ENCODE results near the gene CDK5R1. TPM values are rescaled to one million over a fixed set of nuclear protein-coding genes. Genes with fewer than 3 reads are reported as not detected.
A peak's percentile ranks its signal among the peaks of the same experiment; 100 is the strongest.

The CDK5R1 gene
- total and polyA plus RNA-seq, 2 donors (not counting 1 experiment from before 2014, with no cell fraction given): 2.4 to 6.2 TPM

DNA sequence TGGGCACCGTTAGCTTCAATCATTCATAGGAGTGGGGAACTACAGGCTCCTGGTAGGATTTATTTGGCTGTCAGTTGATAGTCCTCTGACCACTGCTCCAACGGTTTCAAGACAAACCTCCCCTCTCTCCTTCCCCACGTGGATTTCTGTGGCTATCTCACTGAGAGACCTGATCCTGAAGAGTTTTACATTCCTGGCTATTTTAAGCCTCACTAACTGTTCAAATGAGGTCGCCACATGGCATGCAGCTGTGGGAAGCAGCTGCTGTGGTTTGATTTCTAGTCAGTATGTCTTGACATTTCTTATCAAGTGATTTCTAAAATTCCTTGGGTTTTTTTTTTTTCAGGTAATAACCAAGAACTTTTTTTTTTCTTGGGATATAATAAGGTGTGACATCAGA lies 38.3 kb downstream of the CDK5R1 start:
- Histone ChIP-seq H3K4me3 (ENCODE audit: control extremely low read depth in 1 of 5, extremely low read depth in 1 of 5, insufficient read depth in 1 of 5, low read depth in 2 of 5, low read length in 4 of 5) (no peak overlapping the region), H3K36me3 (replicated peaks in 1 of 2; ENCODE audit: control extremely low read depth in 1 of 2, control insufficient read depth in 1 of 2, extremely low read depth in 1 of 2, insufficient read depth in 2 of 2, low read length in 1 of 2) (no peaks in the 10 kb centered on the region), H3K4me1 (ENCODE audit: control insufficient read depth in 2 of 2, insufficient read depth in 2 of 2, low read length in 2 of 2) (peaks cover 59 to 76% of the 10 kb centered on the region in 2 donors), H3K27ac (ENCODE audit: low read length in 2 of 2) (no peak overlapping the region), H3K79me2 (ENCODE audit: control insufficient read depth, insufficient read depth, low read length) (no peaks in the 10 kb centered on the region), H2AFZ (ENCODE audit: insufficient read depth, low read depth, low read length, poor library complexity, severe bottlenecking) (no peak overlapping the region), H3K27me3 (replicated peaks in 1 of 4; ENCODE audit: control extremely low read depth in 1 of 4, control insufficient read depth in 3 of 4, insufficient read depth in 4 of 4, low read length in 3 of 4) (no peaks in the 10 kb centered on the region), H3K4me2 (replicated peaks; ENCODE audit: low read depth, low read length, poor library complexity, severe bottlenecking) (no peak overlapping the region), H4K20me1 (ENCODE audit: control insufficient read depth, insufficient read depth, low read length, poor library complexity, severe bottlenecking) (no peaks in the 10 kb centered on the region), H3K9ac (ENCODE audit: low read length) (no peak overlapping the region), H3K9me3 (ENCODE audit: control extremely low read depth in 1 of 3, control insufficient read depth in 2 of 3, insufficient read depth in 1 of 3, low read length in 2 of 3) (peaks cover 0 to 4% (median 0%) of the 10 kb centered on the region in 3 donors)
- POLR2A ChIA-PET: interaction anchor here (0.7 kb wide), 1 partner anchor 63 kb away, joined by 6 read pairs; no protein-coding TSS in a partner anchor
- H3K27me3 Mint-ChIP-seq: no peaks in the 10 kb centered on the region
- no peak for DNase-seq
- intact Hi-C loops (cut with micrococcal nuclease): no loop called here
- peaks cover 65% of the 10 kb centered on the region for H3K4me1 Mint-ChIP-seq
- CTCF ChIA-PET: interaction anchor here (0.9 to 4.5 kb wide), 7 partner anchors 9 to 83 kb away, joined by 3 to 74 read pairs (median 10); partner anchors contain the start of gene CDK5R1
- peak overlapping the region; percentile 54 for H3K27ac Mint-ChIP-seq
- TF ChIP-seq EZH2 (IDR thresholded peaks at IDR 0.05; ENCODE audit: borderline replicate concordance, insufficient read depth, low read depth, low read length, poor library complexity, severe bottlenecking): no peak
- TF ChIP-seq, protein P1, sequence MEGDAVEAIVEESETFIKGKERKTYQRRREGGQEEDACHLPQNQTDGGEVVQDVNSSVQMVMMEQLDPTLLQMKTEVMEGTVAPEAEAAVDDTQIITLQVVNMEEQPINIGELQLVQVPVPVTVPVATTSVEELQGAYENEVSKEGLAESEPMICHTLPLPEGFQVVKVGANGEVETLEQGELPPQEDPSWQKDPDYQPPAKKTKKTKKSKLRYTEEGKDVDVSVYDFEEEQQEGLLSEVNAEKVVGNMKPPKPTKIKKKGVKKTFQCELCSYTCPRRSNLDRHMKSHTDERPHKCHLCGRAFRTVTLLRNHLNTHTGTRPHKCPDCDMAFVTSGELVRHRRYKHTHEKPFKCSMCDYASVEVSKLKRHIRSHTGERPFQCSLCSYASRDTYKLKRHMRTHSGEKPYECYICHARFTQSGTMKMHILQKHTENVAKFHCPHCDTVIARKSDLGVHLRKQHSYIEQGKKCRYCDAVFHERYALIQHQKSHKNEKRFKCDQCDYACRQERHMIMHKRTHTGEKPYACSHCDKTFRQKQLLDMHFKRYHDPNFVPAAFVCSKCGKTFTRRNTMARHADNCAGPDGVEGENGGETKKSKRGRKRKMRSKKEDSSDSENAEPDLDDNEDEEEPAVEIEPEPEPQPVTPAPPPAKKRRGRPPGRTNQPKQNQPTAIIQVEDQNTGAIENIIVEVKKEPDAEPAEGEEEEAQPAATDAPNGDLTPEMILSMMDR (IDR thresholded peaks at IDR 0.05): no peak
- peak overlapping the region; percentile 31 for H3K4me3 Mint-ChIP-seq
- H3K9me3 Mint-ChIP-seq (ENCODE audit: insufficient read depth): no peaks in the 10 kb centered on the region
- WGBS (ENCODE audit: insufficient coverage): 17% methylated on average over 1 of the region's 4 CpGs
- ATAC-seq (ENCODE audit: low read depth): no peak

DNA sequence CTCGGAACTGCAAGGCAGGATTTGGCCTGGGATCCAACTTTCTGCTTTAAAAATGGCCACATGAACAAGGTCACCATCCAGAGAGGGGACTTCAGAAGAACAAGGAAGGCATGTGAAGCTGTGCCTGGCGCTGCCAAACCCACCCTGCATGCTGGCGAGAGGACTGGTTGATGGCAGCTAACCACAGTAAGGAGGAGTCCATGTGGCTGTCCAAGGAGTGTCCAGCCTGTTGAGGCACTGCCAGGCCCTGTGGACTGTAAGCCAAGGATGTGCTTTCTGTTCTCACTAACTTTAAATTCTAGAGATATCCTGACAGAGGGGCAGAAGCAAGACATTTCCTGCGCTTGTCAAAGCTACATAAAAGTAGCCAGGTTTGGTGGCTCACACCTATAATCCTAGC lies 40.4 kb downstream of the CDK5R1 start:
- intact Hi-C loops (cut with micrococcal nuclease): no loop called here
- H3K27ac ChIP-seq (ENCODE audit: low read length in 2 of 2): no peak overlapping the region
- H3K4me2 ChIP-seq (replicated peaks; ENCODE audit: low read depth, low read length, poor library complexity, severe bottlenecking): no peak overlapping the region
- Mint-ChIP-seq H3K4me1 (peaks cover 52% of the 10 kb centered on the region), H3K9me3 (ENCODE audit: insufficient read depth) (no peaks in the 10 kb centered on the region), H3K27me3 (no peaks in the 10 kb centered on the region), H3K4me3 (no peak overlapping the region), H3K27ac (no peak overlapping the region)
- no peak overlapping the region for H3K4me3 ChIP-seq (ENCODE audit: control extremely low read depth in 1 of 5, extremely low read depth in 1 of 5, insufficient read depth in 1 of 5, low read depth in 2 of 5, low read length in 4 of 5)
- H3K36me3 ChIP-seq (replicated peaks in 1 of 2; ENCODE audit: control extremely low read depth in 1 of 2, control insufficient read depth in 1 of 2, extremely low read depth in 1 of 2, insufficient read depth in 2 of 2, low read length in 1 of 2): no peaks in the 10 kb centered on the region
- ChIA-PET CTCF (interaction anchor here (1.0 to 4.5 kb wide), 4 partner anchors 38 to 81 kb away, joined by 3 to 21 read pairs (median 8); no protein-coding TSS in a partner anchor), POLR2A (no interaction called here)
- H2AFZ ChIP-seq (ENCODE audit: insufficient read depth, low read depth, low read length, poor library complexity, severe bottlenecking): no peak overlapping the region
- H3K79me2 ChIP-seq (ENCODE audit: control insufficient read depth, insufficient read depth, low read length): no peaks in the 10 kb centered on the region
- H3K9me3 ChIP-seq (ENCODE audit: control extremely low read depth in 1 of 3, control insufficient read depth in 2 of 3, insufficient read depth in 1 of 3, low read length in 2 of 3): peaks cover 0 to 4% (median 0%) of the 10 kb centered on the region in 3 donors
- no peaks in the 10 kb centered on the region for H4K20me1 ChIP-seq (ENCODE audit: control insufficient read depth, insufficient read depth, low read length, poor library complexity, severe bottlenecking)
- H3K4me1 ChIP-seq (ENCODE audit: control insufficient read depth in 2 of 2, insufficient read depth in 2 of 2, low read length in 2 of 2): peaks cover 41 to 56% of the 10 kb centered on the region in 2 donors
- ATAC-seq (ENCODE audit: low read depth) (no peak), DNase-seq (no peak)
- H3K27me3 ChIP-seq (replicated peaks in 1 of 4; ENCODE audit: control extremely low read depth in 1 of 4, control insufficient read depth in 3 of 4, insufficient read depth in 4 of 4, low read length in 3 of 4): no peaks in the 10 kb centered on the region
- WGBS (ENCODE audit: insufficient coverage): 97% methylated on average over 4 of the region's 4 CpGs
- TF ChIP-seq, protein P1 (IDR thresholded peaks at IDR 0.05): no peak
- TF ChIP-seq EZH2 (IDR thresholded peaks at IDR 0.05; ENCODE audit: borderline replicate concordance, insufficient read depth, low read depth, low read length, poor library complexity, severe bottlenecking): no peak
- no peak overlapping the region for H3K9ac ChIP-seq (ENCODE audit: low read length)
